ENCODE data around the gene SLC25A23. TPM values are rescaled to one million over a fixed set of nuclear protein-coding genes. Genes with fewer than 3 reads are reported as not detected.

The SLC25A23 gene
- total RNA-seq, 2 experiments from 2014 or later: 10.5 to 10.8 TPM

DNA sequence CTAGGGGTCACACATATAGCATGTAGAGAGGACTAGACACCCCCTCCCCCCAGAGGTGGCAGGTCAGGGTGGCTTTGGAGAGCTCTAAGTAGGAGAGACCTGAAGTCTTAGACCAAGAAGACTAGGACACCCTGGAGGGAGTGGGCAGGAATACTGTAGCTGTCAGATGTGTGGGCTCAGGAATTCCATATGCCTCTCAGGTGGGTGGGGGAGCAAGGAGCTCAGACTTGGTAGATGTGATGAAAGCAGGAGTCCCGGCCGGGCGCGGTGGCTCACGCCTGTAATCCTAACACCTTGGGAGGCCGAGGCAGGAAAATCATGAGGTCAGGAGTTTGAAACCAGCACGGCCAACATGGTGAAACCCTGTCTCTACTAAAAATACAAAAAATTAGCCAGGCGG lies 6.1 kb upstream of the SLC25A23 start:
- ChIA-PET CTCF (no interaction called here), POLR2A (no interaction called here)
- H3K4me3 Mint-ChIP-seq: no peak overlapping the region
- peak overlapping the region; percentile 36 for H3K27ac Mint-ChIP-seq
- H3K27me3 Mint-ChIP-seq: no peaks in the 10 kb centered on the region
- Histone ChIP-seq H3K36me3 (ENCODE audit: insufficient read depth, low read length) (peaks cover 25% of the 10 kb centered on the region), H3K27ac (ENCODE audit: low read depth in 1 of 2, low read length in 2 of 2) (no peak overlapping the region), H3K4me3 (ENCODE audit: low read length) (no peak overlapping the region), H3K27me3 (ENCODE audit: control insufficient read depth in 1 of 2, insufficient read depth in 2 of 2, low read length in 2 of 2) (no peaks in the 10 kb centered on the region), H3K9me3 (ENCODE audit: control insufficient read depth in 1 of 2, insufficient read depth in 1 of 2, low read length in 2 of 2) (no peaks in the 10 kb centered on the region), H3K4me1 (ENCODE audit: insufficient read depth, low read length) (peaks cover 19% of the 10 kb centered on the region)
- TF ChIP-seq CTCF (IDR thresholded peaks at IDR 0.05): no peak
- H3K4me1 Mint-ChIP-seq (ENCODE audit: low read depth): peaks cover 21% of the 10 kb centered on the region
- DNase-seq (peak in 1 of 14 experiments; percentile 8), ATAC-seq (ENCODE audit: poor library complexity) (no peak)
- intact Hi-C loops (cut with DNase I, micrococcal nuclease): no loop called here
- no peaks in the 10 kb centered on the region for H3K9me3 Mint-ChIP-seq
- H3K36me3 Mint-ChIP-seq (ENCODE audit: low read depth): peaks cover 42% of the 10 kb centered on the region

GRCh38 chr19:6465006-6465405 lies 5.4 kb upstream of the SLC25A23 start:
- Histone ChIP-seq H3K4me1 (ENCODE audit: insufficient read depth, low read length) (peaks cover 21% of the 10 kb centered on the region), H3K27ac (ENCODE audit: low read depth in 1 of 2, low read length in 2 of 2) (no peak overlapping the region), H3K27me3 (ENCODE audit: control insufficient read depth in 1 of 2, insufficient read depth in 2 of 2, low read length in 2 of 2) (no peaks in the 10 kb centered on the region), H3K9me3 (ENCODE audit: control insufficient read depth in 1 of 2, insufficient read depth in 1 of 2, low read length in 2 of 2) (no peaks in the 10 kb centered on the region), H3K4me3 (ENCODE audit: low read length) (no peak overlapping the region), H3K36me3 (ENCODE audit: insufficient read depth, low read length) (peaks cover 21% of the 10 kb centered on the region)
- Mint-ChIP-seq H3K4me1 (ENCODE audit: low read depth) (peaks cover 27% of the 10 kb centered on the region), H3K27ac (peak overlapping the region; percentile 36), H3K9me3 (no peaks in the 10 kb centered on the region), H3K4me3 (peak overlapping the region; percentile 45), H3K36me3 (ENCODE audit: low read depth) (peaks cover 42% of the 10 kb centered on the region), H3K27me3 (no peaks in the 10 kb centered on the region)
- intact Hi-C loops (cut with DNase I, micrococcal nuclease): no loop called here
- ChIA-PET CTCF (no interaction called here), POLR2A (no interaction called here)
- peak in 1 of 14 experiments; percentile 21 for DNase-seq
- ATAC-seq (ENCODE audit: poor library complexity): no peak
- no peak for TF ChIP-seq CTCF (IDR thresholded peaks at IDR 0.05)

DNA sequence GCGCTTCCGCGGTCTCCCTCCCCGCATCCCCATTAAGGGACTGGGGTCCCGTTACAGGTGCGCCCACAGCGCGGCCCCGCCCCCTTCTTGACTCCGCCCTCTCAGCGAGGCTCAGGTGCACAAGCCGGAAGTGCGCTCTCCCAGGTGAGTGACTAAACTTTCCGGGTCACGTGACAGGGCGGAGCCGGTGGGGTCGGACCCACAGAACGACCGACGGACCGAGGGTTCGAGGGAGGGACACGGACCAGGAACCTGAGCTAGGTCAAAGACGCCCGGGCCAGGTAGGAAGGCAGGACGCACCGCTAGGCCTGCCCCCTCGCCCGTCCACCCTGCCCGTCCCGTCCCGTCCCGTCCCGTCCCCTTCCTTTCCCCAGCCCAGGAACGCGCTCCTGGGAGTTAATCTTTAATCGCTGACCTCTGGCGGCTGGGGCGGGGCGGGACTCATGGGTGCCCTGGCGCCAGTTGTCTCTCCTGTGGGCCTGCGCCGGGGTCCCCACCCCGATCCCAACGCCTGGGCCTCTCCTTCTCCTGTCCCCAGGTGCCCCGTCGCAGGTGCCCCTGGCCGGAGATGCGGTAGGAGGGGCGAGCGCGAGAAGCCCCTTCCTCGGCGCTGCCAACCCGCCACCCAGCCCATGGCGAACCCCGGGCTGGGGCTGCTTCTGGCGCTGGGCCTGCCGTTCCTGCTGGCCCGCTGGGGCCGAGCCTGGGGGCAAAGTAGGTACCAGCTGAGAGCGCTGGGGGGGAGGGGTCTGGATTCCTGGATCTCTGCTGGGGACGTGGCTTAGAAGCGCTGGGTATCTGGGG lies 4.7 kb upstream of the SLC25A23 start, which contains the start of gene CRB3:
TSS of gene CRB3 (plus strand) at position 202 of the 804 bp plus-strand sequence. CDS start at position 633, 431 bp downstream.
- DNase-seq: peak; percentile 35 to 81 (median 60)
- Histone ChIP-seq H3K9me3 (ENCODE audit: control insufficient read depth in 1 of 2, insufficient read depth in 1 of 2, low read length in 2 of 2) (no peaks in the 10 kb centered on the region), H3K27ac (ENCODE audit: low read depth in 1 of 2, low read length in 2 of 2) (peak within 1 kb of the TSS in 1 of 2 donors; percentile 4), H3K36me3 (ENCODE audit: insufficient read depth, low read length) (peaks cover 16% of the 10 kb centered on the region), H3K27me3 (ENCODE audit: control insufficient read depth in 1 of 2, insufficient read depth in 2 of 2, low read length in 2 of 2) (no peaks in the 10 kb centered on the region), H3K4me3 (ENCODE audit: low read length) (peak within 1 kb of the TSS; percentile 59), H3K4me1 (ENCODE audit: insufficient read depth, low read length) (peaks cover 26% of the 10 kb centered on the region)
- intact Hi-C loops (cut with DNase I, micrococcal nuclease): loop anchor here (5.0 kb wide), 3 partner anchors 38 to 398 kb away; partner anchors contain the start of genes GPR108 (in 1 of the 2), TRIP10 (in 1 of the 2) and TUBB4A (in 1 of the 2)
- peaks cover 37% of the 10 kb centered on the region for H3K36me3 Mint-ChIP-seq (ENCODE audit: low read depth)
- peak within 1 kb of the TSS; percentile 80 for H3K4me3 Mint-ChIP-seq
- TF ChIP-seq CTCF (IDR thresholded peaks at IDR 0.05): no peak
- H3K9me3 Mint-ChIP-seq: no peaks in the 10 kb centered on the region
- peaks cover 30% of the 10 kb centered on the region for H3K4me1 Mint-ChIP-seq (ENCODE audit: low read depth)
- no peaks in the 10 kb centered on the region for H3K27me3 Mint-ChIP-seq
- CTCF ChIA-PET: no interaction called here
- POLR2A ChIA-PET: interaction anchor here (1.0 kb wide), 1 partner anchor 17 kb away, joined by 10 read pairs; the partner anchor contains the start of gene DENND1C
- ATAC-seq (ENCODE audit: poor library complexity): no peak
- H3K27ac Mint-ChIP-seq: peak within 1 kb of the TSS; percentile 70
